Activated effector memory CD4-positive, alpha-beta T cell treated with anti-CD3 and anti-CD28 coated beads, Interleukin-2, amount 50 U/mL, for 16 hours (primary cell): ENCODE results near the gene ARHGAP33.
"Not testable (repeated sequence)": the region's sequence is repeated elsewhere in the genome, so short reads cannot be mapped to it uniquely, and the experiment has no call there.

ENCODE experiments used
- DNase-seq: peaks from one replicate; pipeline ENCODE4 v3.0.0-alpha.2; 2020

The ARHGAP33 gene

DNA sequence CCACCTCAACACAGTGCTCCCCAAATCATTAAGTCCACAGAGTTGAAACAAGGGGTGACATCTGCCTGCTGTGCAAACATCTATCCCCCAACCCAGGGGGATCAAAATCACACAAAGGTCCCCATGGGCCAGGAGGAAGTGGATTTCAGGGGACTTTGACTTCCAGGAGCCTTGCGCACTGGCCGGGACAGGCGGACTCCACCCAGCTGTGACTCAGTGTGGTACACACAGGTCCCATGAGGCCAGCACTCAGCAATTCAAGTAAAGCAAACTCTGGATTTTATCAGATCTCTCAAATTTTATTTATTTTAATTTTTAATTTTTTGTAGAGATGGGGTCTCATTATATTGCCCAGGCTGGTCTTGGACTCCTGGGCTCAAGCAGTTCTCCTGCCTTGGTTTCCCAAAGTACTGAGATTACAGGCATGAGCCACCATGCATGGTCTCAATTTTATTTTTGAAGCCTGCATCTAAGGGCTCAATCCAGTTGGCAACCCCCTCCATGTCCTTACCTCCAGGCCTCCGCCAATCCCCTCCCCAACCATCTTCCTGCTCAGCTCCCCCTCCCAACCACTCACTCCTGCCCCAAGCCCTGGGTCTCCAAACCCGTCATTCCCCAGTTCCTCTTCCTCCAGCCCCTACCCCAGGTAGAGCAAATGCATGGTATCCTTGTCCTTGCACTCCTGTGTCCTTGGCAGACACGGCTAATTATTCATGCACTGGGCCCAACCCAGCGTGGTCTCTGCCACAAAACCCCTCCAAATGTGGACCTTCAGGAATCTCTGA lies 18.2 kb downstream of the ARHGAP33 start:
- DNase-seq: no peak

DNA sequence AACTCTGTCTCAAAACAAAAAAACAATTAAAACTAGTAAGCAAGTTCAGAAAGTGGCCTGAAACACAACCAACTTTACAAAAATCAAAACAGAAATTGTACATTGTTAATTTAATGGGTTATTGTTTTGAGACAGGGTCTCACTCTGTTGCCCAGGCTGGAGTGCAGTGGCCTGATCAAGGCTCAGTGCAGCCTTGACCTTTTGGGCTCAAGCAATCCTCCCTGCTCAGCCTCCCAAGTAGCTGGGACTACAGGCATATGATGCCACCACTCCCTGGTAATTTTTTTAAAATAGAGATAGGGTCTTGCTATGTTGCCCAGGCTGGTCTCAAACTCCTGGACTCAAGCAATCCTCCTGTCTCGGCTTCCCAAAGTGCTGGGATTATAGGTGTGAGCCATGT lies 20.2 kb downstream of the ARHGAP33 start:
- not testable (repeated sequence) for DNase-seq

DNA sequence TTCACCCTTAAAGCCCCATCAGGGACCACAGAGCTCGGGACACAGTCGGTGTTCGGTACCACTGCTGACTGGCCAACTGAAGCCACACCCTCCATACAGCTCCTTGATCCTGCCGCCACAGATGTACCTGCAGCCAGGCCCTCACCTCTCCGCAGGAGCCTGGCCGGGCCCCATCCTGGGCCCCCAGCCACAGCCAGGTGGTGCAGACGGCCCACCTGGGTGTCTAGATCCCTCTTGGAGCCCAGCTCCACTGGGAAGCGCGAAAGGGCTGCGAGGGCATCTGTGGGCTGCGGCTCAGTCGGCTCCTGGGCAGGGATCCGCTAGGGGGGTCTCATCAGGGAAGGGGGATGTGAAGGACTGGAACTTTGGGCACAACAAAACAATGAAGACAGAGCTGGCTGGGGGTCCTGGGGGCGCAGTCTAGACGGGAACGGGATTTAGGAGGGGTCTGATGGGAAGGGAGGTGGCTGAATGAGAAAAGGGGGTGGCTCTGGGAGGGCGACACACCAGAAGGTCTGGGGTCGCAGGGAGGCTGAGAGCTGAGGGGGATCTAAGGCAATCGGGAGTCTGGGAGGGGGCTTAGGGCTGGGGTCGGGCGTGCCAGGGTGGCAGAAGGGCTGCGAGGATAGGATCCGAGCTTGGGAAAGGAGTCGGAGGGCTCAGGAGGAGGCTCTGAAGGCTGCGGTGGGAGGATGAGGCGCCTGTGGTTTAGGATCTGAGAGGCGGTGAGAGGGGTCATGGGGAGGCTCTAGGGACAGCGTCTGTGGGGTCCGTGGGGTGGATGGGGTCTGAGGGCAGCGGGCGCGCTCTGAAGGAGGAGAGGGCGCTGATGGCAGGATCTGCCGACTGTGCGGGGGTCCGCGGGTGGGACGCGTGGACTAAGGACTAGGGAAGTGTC lies 21.5 kb downstream of the ARHGAP33 start:
- no peak for DNase-seq

DNA sequence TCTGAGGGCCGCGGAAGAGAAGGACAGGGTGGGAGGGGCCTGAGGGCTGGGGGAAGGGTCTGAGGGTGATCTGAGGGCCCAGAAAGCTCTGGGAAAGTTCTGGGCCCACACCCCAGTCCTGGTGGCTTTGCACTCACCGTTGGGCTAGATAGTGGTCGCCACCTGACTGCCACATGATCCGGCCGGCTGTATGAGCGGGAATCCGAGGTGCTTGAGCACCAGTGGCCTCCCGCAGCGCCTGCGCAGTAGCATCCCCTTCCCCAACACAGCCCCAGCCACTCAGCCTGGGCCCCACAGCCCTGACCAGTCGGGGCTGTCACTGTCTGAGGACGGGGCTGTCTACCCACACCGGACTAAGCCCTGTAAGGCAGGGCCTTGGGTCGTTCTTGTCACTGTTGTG lies 22.3 kb downstream of the ARHGAP33 start:
- no peak for DNase-seq

DNA sequence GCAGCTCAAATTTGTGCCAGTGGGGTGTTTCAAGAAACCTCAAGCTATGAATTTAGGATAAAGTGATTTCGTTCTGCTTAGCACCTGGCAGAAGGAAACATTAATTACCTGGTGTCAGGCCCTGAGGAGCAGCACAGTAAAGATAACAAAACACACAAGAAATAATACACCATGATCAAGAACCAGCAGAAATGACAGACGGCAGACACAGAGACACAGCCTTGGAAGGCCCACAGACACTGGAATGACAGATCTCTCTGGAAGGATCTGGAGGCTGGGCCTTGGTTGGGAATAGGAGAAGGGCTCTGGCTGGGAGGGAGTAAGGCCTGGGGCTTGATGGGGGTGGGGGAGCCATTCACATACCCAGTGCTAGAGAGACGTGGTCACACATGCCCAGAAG lies 26.5 kb downstream of the ARHGAP33 start:
- no peak for DNase-seq

DNA sequence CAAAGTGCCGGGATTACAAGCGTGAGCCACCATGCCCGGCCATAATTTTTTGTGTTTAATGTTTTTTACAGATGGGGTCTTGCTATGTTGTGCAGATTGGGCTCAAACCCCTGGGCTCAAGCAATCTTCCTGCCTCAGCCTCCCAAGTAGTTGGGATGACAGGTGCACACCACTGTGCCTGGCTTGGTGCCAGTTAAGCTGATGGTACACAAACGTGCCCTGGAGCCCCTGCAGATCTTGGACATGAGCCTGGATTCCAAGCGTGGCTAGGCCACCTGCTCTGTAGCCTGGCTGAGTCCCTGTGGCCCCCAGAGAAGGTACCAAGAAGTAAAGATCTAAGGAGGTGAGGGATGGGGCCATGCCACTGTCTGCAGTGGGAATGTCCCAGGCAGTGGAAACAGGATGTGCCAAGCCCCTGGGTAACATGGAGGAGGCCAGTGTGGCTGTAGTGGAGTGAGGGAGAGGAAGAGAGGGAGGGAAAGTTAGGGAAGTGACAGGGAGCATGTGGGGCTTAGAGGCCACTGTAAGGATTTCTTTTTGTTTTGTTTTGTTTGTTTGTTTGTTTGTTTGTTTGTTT lies 30.2 kb downstream of the ARHGAP33 start:
- no peak for DNase-seq

DNA sequence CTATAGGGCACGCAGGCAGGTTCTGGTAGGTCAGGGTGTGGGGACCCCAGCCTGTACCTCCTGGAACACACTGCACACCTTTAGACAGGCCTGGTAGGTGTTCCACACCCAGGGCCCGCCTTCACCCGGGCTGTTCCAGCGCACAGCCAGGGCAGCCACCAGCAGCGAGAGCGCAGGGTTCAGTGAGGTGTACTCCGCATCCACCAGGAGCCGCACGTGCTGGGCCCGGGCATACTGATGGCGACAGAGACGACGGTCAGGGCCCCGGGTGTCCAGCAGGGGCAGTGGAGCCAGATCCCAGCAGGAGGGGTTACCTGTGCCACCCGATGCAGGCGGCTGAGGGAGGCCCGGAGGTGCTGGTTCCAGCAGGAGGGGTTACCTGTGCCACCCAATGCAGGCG lies 31.2 kb downstream of the ARHGAP33 start:
- no peak for DNase-seq

DNA sequence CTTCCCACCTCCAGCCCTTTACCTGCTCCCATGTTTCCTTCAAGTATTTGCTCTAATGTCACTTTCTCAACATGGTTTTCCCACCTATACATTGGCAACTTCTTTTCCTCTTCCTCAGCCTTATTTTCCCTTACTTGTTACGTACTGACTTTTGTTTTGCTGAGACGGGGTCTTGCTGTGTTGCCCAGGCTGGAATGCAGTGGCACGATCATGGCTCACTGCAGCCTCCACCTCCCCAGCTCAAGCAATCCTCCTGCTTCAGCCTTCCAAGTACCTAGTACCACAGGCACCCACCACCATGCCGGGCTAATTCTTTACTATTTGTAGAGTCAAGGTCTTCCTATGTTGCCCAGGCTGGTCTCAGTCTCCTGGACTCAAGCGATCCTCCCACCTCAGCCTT lies 32.3 kb downstream of the ARHGAP33 start:
- DNase-seq: no peak

DNA sequence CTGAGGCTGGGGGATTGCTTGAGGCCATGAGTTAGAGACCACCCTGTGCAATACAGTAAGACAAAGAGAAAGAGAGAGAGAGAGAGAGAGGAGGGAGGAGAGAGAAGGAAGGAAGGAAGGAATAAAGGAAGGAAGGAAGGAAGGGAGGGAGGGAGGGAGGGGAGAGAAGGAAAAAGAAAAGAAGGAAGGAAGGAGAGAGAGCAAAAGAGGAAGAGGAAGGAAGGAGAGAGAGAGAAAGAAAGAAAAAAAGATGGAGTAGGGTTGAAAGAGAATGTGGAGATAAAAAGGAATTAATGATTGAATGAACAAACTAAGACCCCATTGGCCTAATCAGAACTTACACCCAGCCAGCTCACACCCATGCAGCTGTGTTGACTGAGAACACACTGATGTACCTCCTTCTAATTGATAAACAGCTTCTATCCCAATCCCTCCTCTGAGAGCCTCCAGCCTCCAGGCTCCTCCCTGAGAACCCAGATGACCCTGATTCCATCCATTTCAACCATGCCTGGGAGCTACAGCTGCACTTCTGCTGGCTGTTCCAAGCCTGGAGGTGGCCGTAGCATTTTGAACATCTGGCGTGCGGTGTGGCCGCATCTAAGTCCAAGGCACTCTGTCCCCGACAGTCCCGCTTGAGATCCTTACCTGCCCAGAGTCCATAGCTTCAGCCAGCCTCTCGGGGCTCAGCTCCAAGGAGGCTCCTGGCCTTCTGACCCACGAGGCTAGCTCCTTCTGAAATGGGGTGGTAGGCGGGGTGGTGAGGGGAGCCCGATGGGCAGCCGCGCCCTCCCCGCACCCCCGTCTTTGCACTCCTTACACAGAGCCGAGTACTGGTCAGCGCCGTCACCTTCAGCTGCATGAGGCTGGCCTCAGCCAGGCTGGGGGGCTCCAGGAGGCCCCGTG lies 36.2 kb downstream of the ARHGAP33 start:
- DNase-seq: no peak

DNA sequence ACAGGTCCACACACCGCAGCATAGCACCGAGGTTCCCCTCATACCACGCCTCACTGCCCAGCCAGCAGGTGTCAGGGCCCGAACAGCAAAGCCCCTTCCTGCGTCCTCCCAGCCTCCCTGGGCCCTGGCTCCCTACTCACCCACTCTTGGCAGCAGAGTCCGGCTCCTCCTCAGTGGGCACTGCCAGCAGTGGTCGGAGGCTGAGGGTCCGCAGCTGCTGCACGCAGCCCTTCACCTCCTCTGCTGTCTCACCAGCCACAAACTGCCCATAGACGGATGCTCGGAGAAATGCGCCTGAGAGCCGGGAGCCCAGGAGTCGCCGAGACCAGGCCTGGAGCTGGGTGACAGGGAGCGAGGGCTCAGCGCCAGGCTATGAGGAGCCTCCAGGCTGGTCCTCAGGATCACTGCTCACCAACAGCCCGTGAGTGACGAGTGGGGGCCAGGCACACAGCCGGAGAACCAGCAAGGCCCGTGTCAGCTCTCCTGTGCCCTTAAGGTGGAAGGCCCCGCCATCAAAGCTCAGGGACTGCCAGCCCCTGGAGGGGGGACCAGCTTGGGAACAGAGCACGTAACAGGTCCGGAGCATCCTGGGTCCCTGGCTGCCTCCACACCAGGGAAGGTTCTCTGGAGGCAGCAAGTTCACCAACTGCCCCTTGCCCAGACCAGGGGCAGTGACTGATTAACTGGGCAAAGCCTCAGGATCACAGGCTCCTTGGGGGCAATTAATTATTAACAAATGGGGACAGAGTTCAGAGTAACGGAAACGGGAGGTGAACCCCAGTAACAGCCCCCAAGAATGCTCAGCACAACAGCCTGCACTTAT lies 37.1 kb downstream of the ARHGAP33 start, which contains the start of gene PRODH2:
Gene PRODH2 (minus strand): TSS at position 626 of the 823 bp plus-strand sequence. CDS start 40 bp downstream, at position 586.
- DNase-seq: no peak

DNA sequence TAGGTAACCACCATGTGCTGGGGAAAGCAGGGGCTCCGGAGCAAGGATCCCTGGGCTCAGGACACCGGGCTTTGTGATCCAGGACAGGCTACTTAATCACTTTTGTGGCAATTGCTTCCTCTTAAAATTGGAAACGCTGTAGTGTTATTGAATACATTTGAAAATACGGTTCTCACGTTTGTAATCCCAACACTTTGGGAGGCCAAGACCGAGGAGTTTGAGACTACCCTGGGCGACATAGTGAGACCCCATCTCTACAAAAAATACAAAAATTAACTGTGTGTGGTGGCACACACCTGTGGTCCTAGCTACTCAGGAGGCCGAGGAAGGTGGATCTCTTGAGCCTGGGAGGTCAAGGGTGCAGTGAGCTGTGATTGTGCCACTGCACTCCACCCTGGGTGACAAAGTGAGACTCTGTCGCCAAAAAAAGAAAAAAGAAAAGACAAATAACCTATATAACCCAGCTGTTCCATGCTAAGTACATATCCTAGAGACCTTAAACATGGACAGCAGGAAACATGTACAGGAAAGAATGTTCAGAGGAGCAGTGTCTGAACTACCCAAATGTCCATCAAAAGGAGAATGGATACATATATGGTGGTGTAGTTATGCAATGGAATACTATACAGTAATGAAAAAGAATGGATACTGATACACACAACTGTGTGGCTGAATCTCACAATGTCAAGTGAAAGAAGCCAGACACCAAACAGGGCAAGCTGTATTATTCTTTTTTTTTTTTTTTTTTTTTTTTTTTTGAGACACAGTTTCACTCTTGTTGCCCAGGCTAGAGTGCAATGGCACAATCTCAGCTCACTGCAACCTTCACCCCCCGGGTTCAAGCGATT lies 37.9 kb downstream of the ARHGAP33 start:
- no peak for DNase-seq

DNA sequence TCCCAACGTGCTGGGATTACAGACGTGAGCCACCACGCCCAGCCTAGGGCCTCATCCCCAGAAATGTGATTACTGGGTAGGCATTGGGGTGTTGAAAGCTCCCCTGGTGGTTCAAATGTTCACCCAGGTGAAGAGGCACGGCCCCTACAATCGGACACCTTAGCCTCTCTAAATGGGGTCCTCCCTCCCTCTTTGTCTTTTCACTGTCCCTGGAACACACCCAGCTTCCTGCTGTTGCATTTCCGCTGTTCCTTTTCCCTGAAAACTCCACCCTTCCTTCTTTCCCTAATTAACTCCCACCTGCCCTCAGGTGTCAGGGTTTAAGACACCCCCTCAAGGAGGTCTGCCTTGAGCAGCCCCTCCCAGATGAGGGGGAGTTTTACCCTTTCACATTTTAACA lies 40.9 kb downstream of the ARHGAP33 start:
- no peak for DNase-seq

DNA sequence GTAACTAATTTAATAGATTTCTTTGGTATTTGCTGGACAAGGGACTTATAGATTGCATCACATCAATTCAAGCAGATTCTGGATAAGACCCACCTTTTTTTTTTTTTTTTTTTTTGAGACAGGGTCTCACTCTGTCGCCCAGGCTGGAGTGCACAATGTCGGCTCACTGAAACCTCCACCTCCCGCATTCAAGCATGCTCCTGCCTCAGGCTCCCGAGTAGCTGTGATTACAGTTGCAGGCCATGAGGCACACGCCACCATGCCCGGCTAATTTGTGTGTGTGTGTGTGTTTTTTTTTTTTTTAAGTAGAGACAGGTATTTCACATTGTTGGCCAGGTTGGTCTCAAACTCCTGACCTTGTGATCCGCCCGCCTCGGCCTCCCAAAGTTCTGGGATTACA lies 41.5 kb downstream of the ARHGAP33 start:
- DNase-seq: no peak

DNA sequence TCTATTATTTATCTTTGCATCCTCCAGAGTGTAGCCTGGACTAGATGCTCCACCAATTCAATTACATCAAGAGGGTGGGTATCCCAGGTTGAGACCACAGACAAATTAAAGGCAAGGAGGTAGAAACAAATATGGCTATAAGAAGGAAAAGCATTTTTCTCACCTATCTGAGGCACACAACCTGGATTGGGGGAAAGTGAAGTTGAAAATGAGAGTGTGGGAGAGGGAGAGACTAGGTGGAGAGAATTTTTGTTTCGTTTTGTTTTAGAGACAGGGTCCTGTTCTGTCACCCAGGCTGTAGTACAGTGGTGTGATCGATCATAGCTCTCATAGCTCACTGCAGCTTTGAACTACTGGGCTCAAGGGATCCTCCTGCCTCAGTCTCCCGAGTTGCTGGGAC lies 43.1 kb downstream of the ARHGAP33 start:
- no peak for DNase-seq

DNA sequence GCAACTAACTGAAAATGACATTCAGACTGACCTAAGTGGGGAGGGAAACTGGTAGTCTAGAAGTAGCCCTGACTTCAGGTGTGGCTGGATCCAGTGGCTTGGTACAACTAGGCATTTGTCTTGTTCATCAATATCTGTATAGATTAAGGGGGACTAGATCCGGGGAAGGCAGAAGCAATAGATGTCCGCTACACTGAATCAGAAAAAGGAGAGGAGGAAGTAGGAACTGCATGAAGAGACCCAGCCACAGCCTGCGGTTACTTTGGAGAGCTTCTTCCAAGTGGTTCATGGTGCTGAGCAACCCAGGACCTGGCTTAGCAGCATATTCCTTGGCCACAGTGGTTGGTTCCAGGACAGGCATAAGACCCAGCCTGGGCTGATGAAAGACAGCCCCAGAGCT lies 47.2 kb downstream of the ARHGAP33 start:
- DNase-seq: no peak

DNA sequence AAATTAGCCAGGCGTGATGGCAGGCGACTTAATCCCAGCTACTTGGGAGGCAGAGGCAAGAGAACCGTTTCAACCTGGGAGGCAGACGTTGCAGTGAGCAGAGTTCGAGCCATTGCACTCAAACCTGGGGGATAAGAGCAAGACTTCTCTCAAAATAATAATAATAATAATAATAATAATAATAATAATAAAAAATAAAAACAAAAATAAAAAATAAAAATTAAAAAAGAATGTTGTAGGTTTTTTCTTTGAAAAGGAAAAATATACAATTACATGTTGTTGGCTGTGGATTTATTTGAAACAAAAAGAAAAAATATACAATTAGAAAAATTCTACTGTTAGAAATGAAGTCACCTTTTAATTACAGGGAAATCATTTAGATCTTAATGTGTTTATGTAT lies 48.8 kb downstream of the ARHGAP33 start:
- no peak for DNase-seq

DNA sequence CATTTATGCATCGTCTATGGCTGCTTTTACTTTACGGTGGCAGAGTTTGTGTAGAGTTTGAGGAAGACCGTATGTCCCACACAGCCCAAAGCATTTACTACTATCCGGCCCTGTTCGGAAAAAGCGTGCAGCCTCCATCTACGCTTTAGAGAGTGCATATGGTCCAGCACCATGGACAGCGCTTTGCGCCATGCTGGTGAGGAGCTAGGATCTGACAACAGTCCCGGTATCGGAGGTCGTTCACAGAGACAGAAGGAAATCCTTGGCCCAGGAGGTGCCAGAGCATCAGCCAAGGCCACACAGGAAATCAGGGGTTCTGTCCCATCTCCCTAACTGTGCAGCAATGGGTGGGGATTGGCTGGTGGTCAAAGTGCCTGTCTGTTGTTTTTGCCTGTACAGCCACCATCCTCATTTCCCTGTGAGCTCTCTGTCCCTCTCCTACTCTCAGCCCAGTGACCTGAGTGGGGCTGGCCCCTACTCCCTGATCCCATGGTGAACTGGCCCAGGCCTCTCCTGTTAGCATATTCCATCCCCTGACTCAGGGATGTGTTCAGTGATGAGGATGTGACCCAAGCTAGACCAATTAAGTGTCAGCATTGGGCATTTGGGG lies 53.4 kb downstream of the ARHGAP33 start:
- DNase-seq: peak; percentile 76

DNA sequence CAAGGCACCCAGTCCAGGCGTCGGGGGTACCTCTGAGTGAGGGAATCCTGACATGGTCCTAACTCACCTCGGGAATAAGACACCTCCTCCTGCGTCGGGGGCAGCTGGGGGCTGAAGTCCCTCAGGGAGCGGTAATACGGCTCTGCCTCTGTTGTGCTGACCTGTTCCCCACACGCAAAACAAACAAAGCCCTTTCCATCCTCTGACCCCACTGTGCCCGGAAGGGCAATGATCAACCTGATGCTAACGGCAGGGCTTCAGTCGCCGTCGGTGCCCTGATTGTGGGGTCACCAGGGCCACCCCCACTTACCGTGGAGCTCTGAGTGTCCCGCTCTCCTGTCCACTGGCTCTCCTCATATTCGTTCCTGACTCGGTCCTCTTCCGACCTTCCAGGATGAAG lies 55.6 kb downstream of the ARHGAP33 start:
- DNase-seq: no peak

DNA sequence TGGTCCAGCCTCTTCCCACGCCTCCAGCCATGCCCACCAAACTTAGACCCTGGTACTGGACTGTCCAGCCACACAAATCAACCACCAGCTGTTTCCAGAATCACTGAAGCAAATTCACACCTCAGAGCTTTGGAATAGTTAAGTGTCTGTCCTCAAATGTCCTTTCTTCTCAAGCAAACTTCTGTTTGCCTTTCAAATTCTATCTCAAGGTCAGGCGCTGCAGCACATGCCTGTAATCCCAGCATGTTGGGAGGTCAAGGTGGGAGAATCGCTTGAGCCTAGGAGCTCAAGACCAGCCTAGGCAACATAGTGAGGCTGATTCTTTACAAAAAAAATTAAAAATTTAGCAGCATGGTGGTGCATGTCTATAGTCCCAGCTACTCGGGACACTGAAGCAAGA lies 56.7 kb downstream of the ARHGAP33 start:
- no peak for DNase-seq

DNA sequence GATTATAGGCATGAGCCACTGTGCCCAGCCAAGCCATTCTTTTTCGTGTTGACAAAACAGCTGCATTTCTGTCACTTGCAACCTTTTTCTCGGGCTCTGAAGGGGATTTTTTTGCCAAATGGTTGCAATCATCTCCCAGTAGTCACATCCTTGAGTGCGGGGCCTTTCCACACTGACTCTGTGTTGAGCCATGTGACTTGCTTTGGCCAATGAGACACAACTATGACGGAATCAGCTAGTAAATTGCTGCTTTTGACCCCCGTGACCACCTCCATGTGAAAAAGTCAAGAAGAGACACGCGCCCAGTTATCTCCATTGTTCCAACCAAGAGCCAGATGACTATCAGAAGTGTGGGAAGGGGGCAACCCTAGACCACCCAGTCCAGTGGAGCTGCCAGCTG lies 58.6 kb downstream of the ARHGAP33 start:
- DNase-seq: no peak
